Tibial nerve (tissue), 4 donors: ENCODE data around the gene SFXN3.

Source experiments
- EP300 ChIP-seq, 2 donors: sonication (generic); formaldehyde crosslinking; IDR thresholded peaks; one replicate each; pipeline ENCODE4 v1.6.1; 2017; ENCODE audit warnings: antibody characterized with exemption in 2 of 2, mild to moderate bottlenecking in 1 of 2
- TF ChIP-seq, protein P1 (sequence below), 5 experiments: fragments of 200-600 bp in 3 of 5; fragments of 450-650 bp in 2 of 5; sonication (generic) in 3 of 5; IDR thresholded peaks; one replicate each; pipeline ENCODE4 v1.5.1; 2016 to 2019; ENCODE audit warnings: antibody characterized with exemption in 5 of 5, mild to moderate bottlenecking in 3 of 5, moderate library complexity in 2 of 5

DNA sequence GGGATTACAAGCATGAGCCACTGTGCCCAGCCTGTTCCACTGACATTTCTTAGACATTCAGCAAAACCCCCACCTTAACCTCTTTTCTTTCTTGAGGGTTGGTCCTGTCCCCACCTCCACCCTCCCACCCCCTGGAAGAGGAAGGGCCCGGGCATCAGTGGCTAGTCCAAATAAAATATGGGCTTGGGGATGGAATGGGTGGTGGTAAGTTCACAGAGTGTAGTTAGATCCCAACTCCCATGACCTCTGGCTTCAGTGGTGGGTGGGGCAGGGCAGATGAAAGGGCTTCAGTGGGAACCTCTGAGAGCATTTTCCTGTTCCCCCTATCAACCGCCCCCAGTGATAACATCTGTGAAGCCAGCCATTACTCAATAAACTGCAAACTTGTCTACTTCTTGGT is 9.8 kb downstream of the SFXN3 start:
- TF ChIP-seq, protein P1, sequence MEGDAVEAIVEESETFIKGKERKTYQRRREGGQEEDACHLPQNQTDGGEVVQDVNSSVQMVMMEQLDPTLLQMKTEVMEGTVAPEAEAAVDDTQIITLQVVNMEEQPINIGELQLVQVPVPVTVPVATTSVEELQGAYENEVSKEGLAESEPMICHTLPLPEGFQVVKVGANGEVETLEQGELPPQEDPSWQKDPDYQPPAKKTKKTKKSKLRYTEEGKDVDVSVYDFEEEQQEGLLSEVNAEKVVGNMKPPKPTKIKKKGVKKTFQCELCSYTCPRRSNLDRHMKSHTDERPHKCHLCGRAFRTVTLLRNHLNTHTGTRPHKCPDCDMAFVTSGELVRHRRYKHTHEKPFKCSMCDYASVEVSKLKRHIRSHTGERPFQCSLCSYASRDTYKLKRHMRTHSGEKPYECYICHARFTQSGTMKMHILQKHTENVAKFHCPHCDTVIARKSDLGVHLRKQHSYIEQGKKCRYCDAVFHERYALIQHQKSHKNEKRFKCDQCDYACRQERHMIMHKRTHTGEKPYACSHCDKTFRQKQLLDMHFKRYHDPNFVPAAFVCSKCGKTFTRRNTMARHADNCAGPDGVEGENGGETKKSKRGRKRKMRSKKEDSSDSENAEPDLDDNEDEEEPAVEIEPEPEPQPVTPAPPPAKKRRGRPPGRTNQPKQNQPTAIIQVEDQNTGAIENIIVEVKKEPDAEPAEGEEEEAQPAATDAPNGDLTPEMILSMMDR (IDR thresholded peaks at IDR 0.05): no peak
- TF ChIP-seq EP300 (IDR thresholded peaks at IDR 0.05): no peak
